OCI-LY1 (cell line): ENCODE results near the gene TPO.

Experiments
- H2AFZ ChIP-seq: fragments of 200-600 bp; sonication (generic), shearing (Covaris generic); 2 replicates; pipeline ENCODE4 v1.6.0; 2014; ENCODE audit warnings: antibody characterized with exemption, mild to moderate bottlenecking, low read length
- H3F3A ChIP-seq: fragments of 200-600 bp; sonication (generic), shearing (Covaris generic); 2 replicates; pipeline ENCODE4 v1.6.0; 2014; ENCODE audit warnings: mild to moderate bottlenecking, antibody characterized with exemption, low read length, moderate library complexity; ENCODE audit not compliant: insufficient read depth
- H3K27ac ChIP-seq: fragments of 200-600 bp; sonication (generic); 2 replicates; pipeline ENCODE4 v1.5.1; 2014; ENCODE audit warnings: low read length, mixed run types, mild to moderate bottlenecking, low read depth; ENCODE audit not compliant: poor library complexity, severe bottlenecking
- H3K27me3 ChIP-seq: fragments of 200-600 bp; sonication (generic); 2 replicates; pipeline ENCODE4 v1.6.0; 2014; ENCODE audit warnings: antibody characterized with exemption, mild to moderate bottlenecking, low read length, moderate library complexity; ENCODE audit not compliant: insufficient read depth
- H3K36me3 ChIP-seq: fragments of 200-600 bp; sonication (generic); 2 replicates; pipeline ENCODE4 v1.6.1; 2014; ENCODE audit warnings: mild to moderate bottlenecking, antibody characterized with exemption, low read length, moderate library complexity, mixed read lengths; ENCODE audit not compliant: insufficient read depth
- H3K4me1 ChIP-seq: fragments of 200-600 bp; sonication (generic); 2 replicates; pipeline ENCODE4 v1.5.1; 2014; ENCODE audit warnings: mild to moderate bottlenecking, low read length, moderate library complexity; ENCODE audit not compliant: insufficient read depth, severe bottlenecking
- H3K4me2 ChIP-seq: fragments of 200-600 bp; sonication (generic), shearing (Covaris generic); 2 replicates; pipeline ENCODE4 v1.6.1; 2014; ENCODE audit warnings: low read length
- H3K4me3 ChIP-seq: fragments of 200-600 bp; sonication (generic); 2 replicates; pipeline ENCODE4 v1.5.1; 2014; ENCODE audit warnings: low read length, low read depth, mild to moderate bottlenecking, mixed read lengths; ENCODE audit not compliant: poor library complexity, severe bottlenecking
- H3K79me2 ChIP-seq: fragments of 200-600 bp; shearing (Covaris generic); 2 replicates; pipeline ENCODE4 v1.6.1; 2016; ENCODE audit warnings: mixed run types, low read length, mixed read lengths; ENCODE audit not compliant: insufficient read depth
- H3K9ac ChIP-seq: fragments of 200-600 bp; sonication (generic), shearing (Covaris generic); 2 replicates; pipeline ENCODE4 v1.6.1; 2014; ENCODE audit warnings: mild to moderate bottlenecking, low read length, mixed read lengths
- H3K9me2 ChIP-seq: fragments of 200-600 bp; sonication (generic), shearing (Covaris generic); 2 replicates; pipeline ENCODE4 v1.6.1; 2014; ENCODE audit warnings: low read depth, mild to moderate bottlenecking, low read length, mixed read lengths
- H3K9me3 ChIP-seq: fragments of 200-600 bp; shearing (Covaris generic); 2 replicates; pipeline ENCODE4 v1.6.1; 2014; ENCODE audit warnings: low read length, mixed read lengths
- H4K20me1 ChIP-seq: fragments of 200-600 bp; sonication (generic), shearing (Covaris generic); 2 replicates; pipeline ENCODE4 v1.6.0; 2016; ENCODE audit warnings: mild to moderate bottlenecking, low read length; ENCODE audit not compliant: insufficient read depth
- CTCF ChIP-seq: fragments of 200-600 bp; sonication (generic), shearing (Covaris generic); IDR thresholded peaks from 2 replicates; pipeline ENCODE4 v1.5.1; 2017; ENCODE audit warnings: mild to moderate bottlenecking, antibody characterized with exemption, low read length, moderate library complexity, mixed read lengths
- EZH2 ChIP-seq: fragments of 200-600 bp; sonication (generic), shearing (Covaris generic); IDR thresholded peaks from 2 replicates; pipeline ENCODE4 v1.8.0; 2017; ENCODE audit warnings: borderline replicate concordance, mixed run types, mild to moderate bottlenecking, antibody characterized with exemption, low read length, moderate library complexity, mixed read lengths

The TPO gene

GRCh38 chr2:1581965-1582625, 168.8 kb downstream of the TPO start:
- H3K79me2 ChIP-seq: no peaks in the 10 kb centered on the region
- H2AFZ ChIP-seq: no peak overlapping the region
- no peaks in the 10 kb centered on the region for H3K9me2 ChIP-seq
- no peaks in the 10 kb centered on the region for H3F3A ChIP-seq
- H3K4me1 ChIP-seq: no peaks in the 10 kb centered on the region
- H3K9me3 ChIP-seq: no peaks in the 10 kb centered on the region
- H3K4me3 ChIP-seq: no peak overlapping the region
- no peaks in the 10 kb centered on the region for H3K27me3 ChIP-seq
- H4K20me1 ChIP-seq: no peaks in the 10 kb centered on the region
- TF ChIP-seq EZH2 (no peak), CTCF (no peak)
- no peak overlapping the region for H3K9ac ChIP-seq
- no peak overlapping the region for H3K4me2 ChIP-seq
- no peak overlapping the region for H3K27ac ChIP-seq
- H3K36me3 ChIP-seq: no peaks in the 10 kb centered on the region

- Histone ChIP-seq H2AFZ (no peak overlapping the region), H3K4me2 (no peak overlapping the region), H3K27me3 (no peaks in the 10 kb centered on the region)
These were observed 169.7 kb downstream of the TPO start for GRCh38 chr2:1582891-1583341.

GRCh38 chr2:1584051-1584531, 170.8 kb downstream of the TPO start:
- Histone ChIP-seq H4K20me1 (no peaks in the 10 kb centered on the region), H2AFZ (no peak overlapping the region), H3K36me3 (no peaks in the 10 kb centered on the region), H3K9me3 (no peaks in the 10 kb centered on the region), H3K27me3 (no peaks in the 10 kb centered on the region), H3K4me2 (no peak overlapping the region), H3K79me2 (no peaks in the 10 kb centered on the region), H3K9ac (no peak overlapping the region), H3F3A (no peaks in the 10 kb centered on the region), H3K27ac (no peak overlapping the region), H3K9me2 (no peaks in the 10 kb centered on the region), H3K4me3 (no peak overlapping the region), H3K4me1 (no peaks in the 10 kb centered on the region)
- no peak for TF ChIP-seq EZH2
- no peak for TF ChIP-seq CTCF

More at GRCh38 chr2:1582891-1583341, 169.7 kb downstream of the TPO start:
- H3K9me3 ChIP-seq: no peaks in the 10 kb centered on the region
- H4K20me1 ChIP-seq: no peaks in the 10 kb centered on the region
- no peak overlapping the region for H3K27ac ChIP-seq
- no peaks in the 10 kb centered on the region for H3K79me2 ChIP-seq
- TF ChIP-seq EZH2: no peak
- no peak for TF ChIP-seq CTCF
- no peaks in the 10 kb centered on the region for H3K4me1 ChIP-seq
- H3K9me2 ChIP-seq: no peaks in the 10 kb centered on the region
- H3K36me3 ChIP-seq: no peaks in the 10 kb centered on the region
- H3K4me3 ChIP-seq: no peak overlapping the region
- H3K9ac ChIP-seq: no peak overlapping the region
- no peaks in the 10 kb centered on the region for H3F3A ChIP-seq
